Activated T-cell treated with anti-CD3 and anti-CD28 coated beads for 4 hours (primary cell): ENCODE data around the gene EFNA3.

ENCODE experiments used
- DNase-seq: peaks from one replicate; pipeline ENCODE4 v3.0.0-alpha.2; 2020

The EFNA3 gene

DNA sequence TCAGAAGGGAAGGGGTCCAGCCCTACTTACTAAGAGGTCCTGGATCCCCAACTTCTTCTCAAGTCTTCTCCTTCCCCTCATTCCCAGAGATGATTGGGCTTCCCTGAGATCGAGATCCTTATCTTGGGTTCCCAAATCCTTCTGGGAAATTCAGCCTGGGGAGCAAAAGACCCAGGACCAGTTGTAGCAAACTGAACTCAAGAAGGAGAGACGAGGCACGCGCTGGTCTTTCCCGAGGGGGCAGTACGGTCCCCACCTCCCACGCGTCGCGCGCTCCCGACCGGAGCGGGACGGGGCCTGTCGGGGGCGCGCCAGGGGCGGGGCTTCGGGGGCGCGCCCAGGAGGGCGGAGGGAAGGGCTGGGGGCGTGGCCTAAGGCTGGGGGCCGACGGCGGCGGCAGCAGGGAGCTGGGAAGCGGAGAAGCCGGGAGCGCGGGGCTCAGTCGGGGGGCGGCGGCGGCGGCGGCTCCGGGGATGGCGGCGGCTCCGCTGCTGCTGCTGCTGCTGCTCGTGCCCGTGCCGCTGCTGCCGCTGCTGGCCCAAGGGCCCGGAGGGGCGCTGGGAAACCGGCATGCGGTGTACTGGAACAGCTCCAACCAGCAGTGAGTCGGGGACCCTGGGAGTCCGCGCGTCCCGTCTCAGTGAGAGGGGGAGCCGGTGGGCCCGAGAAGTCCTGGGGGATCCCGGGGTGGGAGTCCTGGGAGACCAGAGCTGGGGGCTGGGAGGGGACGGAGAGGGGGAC, at the start of gene EFNA3:
EFNA3 (plus strand) TSS at position 369 of the 741 bp plus-strand sequence; CDS start at position 474, 105 bp downstream.
- DNase-seq = peak; percentile 57

DNA sequence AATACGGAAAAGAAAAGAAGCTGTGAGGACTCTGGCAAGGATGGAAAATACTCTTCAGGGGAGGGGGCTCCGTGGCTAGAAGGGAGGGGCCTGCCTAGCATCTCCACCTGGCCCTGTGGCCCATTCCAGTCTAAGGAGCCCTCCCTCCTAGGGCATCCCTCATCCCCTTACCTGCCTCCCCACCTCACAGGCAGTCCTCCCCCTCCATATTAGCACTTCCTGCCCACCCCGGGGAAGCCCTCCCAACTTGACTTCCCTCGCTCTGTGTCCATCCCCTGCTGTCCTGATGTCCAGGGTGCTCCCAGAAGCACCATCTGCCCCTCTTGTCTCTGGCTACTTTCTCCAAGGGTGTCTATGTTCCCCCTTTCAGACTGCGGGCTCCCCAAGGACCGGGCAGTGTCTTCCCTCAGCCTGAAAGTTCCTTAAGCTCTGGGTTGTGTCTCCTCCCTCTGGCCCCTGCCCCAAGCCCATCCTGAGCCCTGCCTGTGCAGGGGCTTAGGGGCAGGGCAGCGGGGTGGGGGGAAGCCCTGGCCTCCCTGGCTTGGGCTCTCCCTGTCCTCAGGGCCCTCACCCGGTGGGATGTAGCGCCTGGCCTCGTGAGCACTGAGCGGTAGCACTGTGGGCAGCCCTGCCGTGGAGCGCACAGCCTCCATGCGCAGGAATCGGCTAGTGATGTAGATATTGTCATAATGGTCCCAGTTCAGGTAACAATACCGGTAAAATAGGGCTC, 49.0 kb upstream of the EFNA3 start:
- DNase-seq = no peak

GRCh38 chr1:155030243-155030795, 48.3 kb upstream of the EFNA3 start:
- DNase-seq = no peak

DNA sequence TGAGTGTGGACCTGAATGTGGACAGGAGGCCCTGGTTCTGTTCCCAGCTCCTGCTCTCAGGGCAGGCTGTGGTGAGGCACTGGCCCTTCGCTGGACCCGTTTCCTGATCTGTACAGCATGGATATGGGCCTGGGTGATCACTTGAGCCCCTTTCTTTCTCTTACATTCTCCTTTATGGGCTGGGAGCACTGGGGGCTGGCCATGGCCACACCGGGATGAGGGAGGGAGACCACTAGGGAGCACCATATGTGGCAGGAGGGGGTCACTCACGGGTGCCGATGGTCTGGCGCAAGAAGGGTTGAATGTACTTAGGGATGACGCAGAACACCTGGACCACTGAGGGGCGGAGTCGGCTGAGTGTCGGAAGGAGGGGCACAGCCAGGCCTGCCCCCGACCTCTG, 47.7 kb upstream of the EFNA3 start:
- DNase-seq = no peak

GRCh38 chr1:155032886-155033285, 45.8 kb upstream of the EFNA3 start:
- no peak for DNase-seq

- DNase-seq = no peak
Measured at GRCh38 chr1:155033524-155033923, 45.1 kb upstream of the EFNA3 start, which contains the start of the genes DCST1 and DCST2. TSS of gene DCST1 (plus strand) at chr1:155033824. CDS start at chr1:155034037, 213 bp downstream. TSS of gene DCST2 (minus strand) at chr1:155033781. CDS start at chr1:155033701, 80 bp downstream.

DNA sequence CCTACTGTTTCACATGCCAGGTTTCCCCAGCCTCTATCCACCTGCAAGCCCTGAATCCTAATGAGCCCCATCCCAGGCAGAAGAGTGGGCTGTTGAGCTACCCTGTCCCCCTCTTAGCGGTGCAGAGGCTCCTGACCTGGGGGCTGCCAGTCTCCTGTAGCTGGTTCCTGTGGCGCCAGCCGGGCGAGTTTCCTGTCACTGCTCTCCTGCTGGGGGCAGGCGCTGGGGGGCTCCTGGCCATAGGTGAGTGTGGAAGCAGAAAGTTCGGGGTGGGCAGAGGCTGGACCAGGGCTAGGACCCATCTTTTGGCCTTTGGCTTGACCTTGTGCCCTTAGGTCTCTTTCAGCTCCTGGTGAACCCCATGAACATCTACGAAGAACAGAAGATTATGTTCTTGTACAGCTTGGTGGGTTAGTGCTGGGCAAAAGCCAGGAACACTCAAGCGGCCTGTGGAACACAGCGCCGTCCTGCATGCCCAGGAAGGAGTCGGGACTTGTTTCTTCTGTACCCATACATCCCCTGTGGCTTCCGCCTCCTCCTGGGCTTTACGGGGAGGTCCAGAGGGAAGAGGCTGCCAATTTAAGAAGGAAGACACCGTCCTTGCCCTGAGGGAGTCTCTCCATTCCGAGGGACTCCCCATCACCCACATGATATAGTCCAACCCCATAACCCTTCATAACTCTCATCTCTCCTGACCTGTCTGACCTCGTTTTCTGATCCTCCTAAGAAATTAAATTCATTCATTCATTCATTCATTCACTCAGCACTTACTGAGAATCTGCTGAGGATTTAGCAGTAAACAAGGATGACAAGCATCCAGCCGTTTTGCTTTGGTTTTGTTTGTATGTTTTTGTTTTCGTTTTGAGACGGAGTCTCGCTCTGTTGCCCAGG, 44.1 kb upstream of the EFNA3 start:
- DNase-seq = no peak

- no peak for DNase-seq
Measured at GRCh38 chr1:155035936-155036335, 42.7 kb upstream of the EFNA3 start.

DNA sequence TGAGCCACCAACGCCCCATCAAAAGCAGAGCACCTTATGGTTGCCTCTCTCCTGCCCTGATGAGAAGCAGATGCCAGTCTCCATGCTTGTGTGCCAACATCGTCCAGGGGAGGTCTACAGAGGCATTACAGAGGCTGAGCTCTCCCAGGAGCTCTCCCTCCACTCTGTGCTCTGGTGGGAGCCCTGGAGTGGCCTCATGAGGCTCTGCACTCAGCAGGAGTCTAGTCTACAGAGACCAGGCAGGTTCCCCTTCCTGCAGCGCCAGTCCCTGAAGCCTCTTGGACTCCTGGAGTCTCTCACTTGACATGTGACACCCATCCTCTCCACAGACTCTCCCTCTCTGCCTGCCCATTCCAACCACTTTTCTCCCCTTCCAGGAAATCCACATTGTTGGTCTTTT, 41.6 kb upstream of the EFNA3 start:
- DNase-seq = no peak

DNA sequence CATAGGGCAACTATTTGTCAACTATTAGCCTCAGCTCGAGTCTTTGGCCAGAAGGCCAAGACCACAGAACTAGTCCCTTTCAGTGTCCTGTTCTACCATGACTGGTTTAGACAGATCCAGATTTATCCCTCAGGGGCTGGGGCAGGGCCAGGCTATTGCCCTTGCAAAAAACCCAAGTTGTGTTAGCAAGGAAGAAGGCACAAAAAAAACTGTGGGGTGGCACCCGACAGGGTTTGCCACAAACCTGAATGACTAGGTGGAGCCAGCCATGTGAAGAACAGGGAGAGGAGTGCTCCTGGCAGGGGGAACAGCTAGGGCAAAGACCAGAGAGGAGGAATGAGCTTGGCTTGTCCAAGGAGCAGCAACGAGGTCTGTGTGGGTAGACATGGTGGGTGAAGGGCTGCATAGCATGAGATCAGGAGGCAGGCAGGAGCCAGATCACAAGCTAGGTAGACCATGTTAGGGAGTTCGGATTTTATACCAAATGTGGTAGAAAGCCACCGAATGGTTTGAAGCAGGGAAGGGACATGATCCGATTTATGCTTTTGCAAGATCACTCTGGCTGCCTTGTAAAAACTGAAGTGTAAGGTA, 40.7 kb upstream of the EFNA3 start:
- no peak for DNase-seq

DNA sequence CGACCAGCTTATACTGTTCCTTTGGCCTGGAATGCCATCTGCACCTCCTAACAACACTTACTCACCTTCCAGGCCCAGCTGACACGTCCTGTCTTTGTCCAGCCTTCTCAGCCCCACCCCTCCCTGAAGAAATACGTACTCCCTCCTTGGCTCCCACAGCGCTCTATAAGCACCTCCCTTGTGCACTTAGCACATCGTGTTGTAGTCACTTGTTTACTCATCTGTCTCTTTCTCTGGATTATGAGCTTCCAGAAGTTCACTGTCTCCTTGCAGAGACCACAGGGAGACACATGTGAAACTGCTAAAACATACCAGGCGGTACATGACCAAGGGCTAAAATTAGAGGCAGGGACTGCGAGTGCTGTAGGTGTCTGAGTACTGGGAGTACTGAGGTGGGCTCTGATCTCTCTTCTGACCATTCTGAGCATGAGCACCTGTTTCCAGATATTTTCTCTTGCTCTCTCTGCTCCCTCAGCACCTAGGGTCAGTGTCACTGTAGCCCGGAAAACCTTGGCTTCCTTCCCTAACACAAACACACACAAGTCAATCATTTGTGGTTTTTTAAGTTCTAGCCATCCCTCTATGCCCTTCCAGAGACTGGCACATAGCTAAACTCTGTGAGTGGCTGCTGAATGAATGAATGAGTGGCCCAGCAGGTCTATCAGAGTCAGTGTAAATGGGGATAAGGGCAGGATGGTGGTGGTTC, 39.9 kb upstream of the EFNA3 start:
- DNase-seq = no peak

DNA sequence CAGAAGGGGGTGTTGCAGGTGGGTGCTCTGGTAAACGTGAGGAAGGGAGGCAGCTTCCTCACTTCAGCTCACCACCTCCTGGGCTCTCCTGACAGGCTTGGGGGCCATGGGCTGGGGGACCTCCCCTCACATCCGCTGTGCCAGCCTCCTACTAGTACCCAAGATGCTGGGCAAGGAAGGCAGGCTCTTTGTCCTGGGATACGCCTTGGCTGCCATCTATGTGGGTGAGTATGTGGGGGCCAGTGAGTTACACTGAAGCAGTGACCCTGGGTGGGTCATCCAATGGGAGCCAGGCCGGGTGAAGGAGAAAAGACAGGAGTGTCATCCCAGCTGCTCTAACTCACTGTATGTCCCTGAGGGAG, 39.3 kb upstream of the EFNA3 start:
- DNase-seq = no peak

GRCh38 chr1:155040358-155041093, 38.1 kb upstream of the EFNA3 start:
- DNase-seq = no peak

GRCh38 chr1:155042789-155043188, 35.8 kb upstream of the EFNA3 start:
- DNase-seq = no peak

DNA sequence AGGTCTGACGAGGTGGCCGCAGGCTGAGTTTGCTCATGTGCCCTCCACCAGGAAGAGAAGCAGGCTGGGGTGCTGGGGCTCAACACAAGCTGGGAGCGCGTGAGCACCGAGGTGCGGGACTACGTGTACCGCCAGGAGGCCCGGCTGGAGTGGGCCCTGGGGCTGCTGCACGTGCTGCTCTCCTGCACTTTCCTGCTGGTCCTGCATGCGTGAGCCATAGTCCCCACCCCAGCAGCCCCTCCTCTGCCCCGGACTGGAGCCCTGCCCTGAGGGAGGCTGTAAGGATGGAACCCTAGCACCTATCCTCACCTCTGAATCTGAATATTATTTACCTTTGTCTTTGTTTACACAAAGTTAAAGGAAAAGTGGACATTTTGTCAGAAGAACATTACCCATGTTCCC, 35.3 kb upstream of the EFNA3 start:
- DNase-seq = no peak

- no peak for DNase-seq
Measured at GRCh38 chr1:155043793-155044192, 34.8 kb upstream of the EFNA3 start.

DNA sequence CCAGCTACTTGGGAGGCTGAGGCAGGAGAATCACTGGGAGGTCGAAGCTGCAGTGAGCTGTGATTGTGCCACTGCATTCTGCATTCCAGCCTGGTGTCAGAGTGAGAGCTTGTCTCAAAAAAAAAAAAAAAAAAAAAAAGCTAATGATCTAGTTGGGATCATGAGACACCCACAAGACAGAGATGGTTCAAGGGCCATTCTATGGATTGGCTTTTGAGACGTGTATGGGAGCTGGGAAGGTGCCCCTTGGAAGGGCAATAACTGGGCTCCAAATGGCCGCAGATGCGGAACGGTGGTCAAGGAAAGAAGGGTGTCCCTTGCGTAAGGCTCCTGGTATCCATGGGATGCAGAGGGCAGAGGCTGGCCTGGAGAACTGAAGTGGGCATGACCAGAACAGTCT, 34.3 kb upstream of the EFNA3 start:
- no peak for DNase-seq

DNA sequence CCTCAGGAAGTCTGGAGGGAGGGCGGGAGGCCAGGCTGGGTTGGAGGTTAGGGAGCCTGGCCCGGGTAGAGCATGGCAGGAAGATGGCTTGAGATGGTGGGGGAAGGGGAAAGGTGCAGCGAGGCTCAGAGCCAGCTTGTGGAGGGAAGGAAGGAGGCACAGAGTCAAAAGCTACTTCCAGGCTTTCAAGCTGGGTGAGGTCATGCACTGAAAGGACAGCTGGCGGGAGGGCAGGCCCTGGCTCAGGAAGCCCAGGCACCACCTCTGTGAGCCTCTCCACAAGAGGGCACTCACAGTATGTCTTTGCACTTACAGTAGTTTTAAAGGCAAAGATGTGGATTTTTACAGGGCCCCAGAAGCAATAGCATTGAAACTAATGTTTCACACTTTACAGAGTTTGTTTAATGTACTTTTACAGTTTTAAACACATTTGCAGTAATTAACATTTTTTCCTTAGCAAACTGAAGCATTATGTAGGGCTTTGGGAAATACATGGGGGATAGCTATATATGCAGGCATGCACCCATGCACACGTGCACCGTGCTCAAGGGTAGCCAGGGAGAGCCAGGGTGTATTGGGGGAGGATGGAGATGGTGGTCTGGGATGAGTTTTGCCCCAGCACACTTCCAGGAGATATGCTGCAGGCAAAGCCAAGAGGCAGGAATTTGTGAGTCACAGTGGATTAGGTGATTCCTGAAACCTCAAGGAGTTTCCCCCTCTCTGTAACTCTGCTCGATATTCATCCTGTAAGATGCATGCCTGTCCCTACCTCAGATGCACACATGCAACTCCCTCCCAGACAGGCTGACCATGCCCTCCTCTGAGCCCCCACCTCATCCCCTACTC, 33.6 kb upstream of the EFNA3 start:
- peak; percentile 43 for DNase-seq

- DNase-seq = no peak
Measured at GRCh38 chr1:155048449-155049334, 29.9 kb upstream of the EFNA3 start.
